Fibroblast of mammary gland (primary cell): Measurements from ENCODE around the gene SRPK1.

Source experiments
- DNase-seq: peaks from one replicate; pipeline ENCODE4 v3.0.0-alpha.2; 2010; ENCODE audit warnings: low read depth
- H3K4me3 ChIP-seq: 2 replicates; pipeline ENCODE4 v1.5.1; 2011; ENCODE audit warnings: low read depth, mild to moderate bottlenecking, low read length, moderate library complexity; ENCODE audit not compliant: control insufficient read depth
- TF ChIP-seq, protein P1 (sequence below): conservative IDR thresholded peaks from 2 replicates; pipeline ENCODE4 v1.5.1; 2011; ENCODE audit warnings: low read depth, low read length, inconsistent platforms; ENCODE audit not compliant: control insufficient read depth, insufficient read depth

SRPK1 gene

DNA sequence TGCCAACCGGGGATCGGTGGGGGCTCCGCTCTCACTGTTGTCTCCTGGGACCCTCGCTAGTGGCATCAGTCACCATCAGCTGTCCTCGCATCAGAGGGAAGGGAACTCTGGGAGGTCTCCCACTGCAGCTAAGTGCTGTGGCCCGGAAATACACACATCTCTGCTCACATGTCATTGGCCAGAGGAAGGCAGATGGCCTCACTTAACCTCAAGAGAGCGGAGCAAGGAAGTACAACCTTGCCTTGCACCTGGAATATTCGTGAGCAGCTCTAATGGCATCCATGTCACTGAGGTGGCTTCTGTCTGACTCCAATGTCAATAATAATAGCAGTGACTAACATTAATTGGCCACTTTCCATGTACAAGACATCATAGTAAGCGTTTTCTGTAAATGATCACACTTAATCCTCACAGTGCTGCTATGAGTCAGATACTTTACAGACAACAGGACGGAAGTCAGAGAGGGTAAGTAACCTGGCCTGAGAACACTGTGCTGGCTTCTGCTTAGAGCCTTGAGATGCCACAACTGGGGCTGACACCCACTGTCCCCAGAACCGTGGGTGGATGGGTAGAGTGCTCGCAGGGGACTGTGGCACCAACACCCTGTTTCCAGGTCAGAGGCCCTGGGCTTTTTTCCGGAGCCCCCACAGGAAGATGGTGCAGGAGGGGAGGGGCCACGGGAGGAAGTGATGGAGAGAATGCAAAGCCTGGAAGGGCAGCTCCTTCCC, 109.8 kb downstream of the SRPK1 start:
- H3K4me3 ChIP-seq, result no peak overlapping the region
- DNase-seq, result peak; percentile 81
- TF ChIP-seq, protein P1, sequence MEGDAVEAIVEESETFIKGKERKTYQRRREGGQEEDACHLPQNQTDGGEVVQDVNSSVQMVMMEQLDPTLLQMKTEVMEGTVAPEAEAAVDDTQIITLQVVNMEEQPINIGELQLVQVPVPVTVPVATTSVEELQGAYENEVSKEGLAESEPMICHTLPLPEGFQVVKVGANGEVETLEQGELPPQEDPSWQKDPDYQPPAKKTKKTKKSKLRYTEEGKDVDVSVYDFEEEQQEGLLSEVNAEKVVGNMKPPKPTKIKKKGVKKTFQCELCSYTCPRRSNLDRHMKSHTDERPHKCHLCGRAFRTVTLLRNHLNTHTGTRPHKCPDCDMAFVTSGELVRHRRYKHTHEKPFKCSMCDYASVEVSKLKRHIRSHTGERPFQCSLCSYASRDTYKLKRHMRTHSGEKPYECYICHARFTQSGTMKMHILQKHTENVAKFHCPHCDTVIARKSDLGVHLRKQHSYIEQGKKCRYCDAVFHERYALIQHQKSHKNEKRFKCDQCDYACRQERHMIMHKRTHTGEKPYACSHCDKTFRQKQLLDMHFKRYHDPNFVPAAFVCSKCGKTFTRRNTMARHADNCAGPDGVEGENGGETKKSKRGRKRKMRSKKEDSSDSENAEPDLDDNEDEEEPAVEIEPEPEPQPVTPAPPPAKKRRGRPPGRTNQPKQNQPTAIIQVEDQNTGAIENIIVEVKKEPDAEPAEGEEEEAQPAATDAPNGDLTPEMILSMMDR, result no peak

DNA sequence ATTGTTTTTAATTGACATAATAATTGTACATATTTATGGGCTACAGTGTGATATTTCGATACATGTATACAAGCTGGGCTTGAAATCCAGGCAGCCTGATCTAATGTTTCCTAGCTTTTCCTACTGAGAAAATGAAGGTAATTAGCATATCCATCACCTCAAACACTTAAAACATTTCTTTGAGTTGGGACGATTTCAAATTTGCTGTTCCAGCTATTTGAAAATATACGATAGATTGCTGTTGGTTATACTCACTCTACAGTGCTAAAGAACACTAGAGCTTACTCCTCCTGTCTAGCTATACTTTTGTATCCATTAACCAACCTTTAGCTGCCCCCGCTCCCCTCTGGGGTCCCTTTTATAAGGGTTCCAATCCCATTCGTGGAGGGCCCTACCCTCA, 111.1 kb downstream of the SRPK1 start:
- H3K4me3 ChIP-seq, result no peak overlapping the region
- DNase-seq, result no peak
- TF ChIP-seq, protein P1, result no peak

DNA sequence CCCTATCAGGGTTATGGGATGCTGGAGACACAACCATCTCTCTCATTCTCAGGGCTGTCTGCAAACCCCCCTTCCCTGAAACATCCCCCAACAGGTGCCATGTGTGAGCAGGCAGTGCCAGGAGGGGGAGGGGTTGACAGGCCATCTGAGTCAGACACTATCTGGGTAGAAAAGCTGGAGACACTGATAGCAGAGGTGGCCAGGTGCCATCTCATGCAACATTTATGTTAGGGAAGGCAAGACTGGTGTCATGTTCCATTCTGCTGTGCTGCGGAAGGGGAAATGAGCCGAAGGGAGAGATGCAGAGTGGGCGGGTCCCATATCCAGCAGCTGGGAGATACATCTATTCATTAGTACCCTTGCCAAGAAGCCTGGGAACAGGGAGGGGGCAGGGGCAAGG, 112.2 kb downstream of the SRPK1 start:
- TF ChIP-seq, protein P1, result no peak
- no peak overlapping the region for H3K4me3 ChIP-seq
- no peak for DNase-seq

DNA sequence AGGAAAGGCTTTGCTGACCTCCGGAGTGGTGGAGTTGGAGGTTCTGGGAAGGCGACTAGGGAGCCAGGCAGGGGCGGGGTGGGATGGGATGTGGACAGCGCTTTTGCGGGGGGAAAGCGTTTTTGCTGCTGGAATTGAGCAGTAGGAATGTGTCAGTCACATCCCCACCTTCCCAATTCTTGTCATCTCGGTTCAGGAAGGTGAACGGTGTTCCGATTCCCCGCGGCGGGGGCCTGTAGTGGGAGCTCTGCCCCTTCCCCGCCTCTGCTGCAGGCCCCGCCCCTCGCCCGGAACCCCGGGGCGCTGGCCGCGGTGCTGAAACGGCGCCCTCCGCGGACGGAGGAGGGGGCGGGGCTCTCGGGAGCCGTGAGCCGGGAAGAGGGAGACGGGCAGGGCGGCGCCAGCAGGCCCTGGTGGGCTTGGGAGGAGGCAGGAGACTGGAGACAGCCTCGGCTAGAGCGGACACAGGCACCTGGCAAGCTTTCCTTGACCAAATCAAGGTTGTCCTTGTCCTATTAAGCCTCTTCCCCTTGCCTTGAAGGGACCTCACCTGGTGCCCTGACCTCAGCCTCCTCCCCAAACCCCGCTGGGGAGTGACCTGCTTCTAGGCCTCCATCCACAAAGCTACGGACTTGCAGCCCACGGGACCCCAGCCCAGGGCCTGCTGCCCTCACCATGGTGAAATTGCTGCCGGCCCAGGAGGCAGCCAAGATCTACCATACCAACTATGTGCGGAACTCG, 115.7 kb downstream of the SRPK1 start, which contains the start of gene LHFPL5:
Gene LHFPL5 (plus strand): TSS at position 357 of the 741 bp plus-strand sequence. CDS start 319 bp downstream, at position 676.
- TF ChIP-seq, protein P1, result no peak
- no peak for DNase-seq
- H3K4me3 ChIP-seq, result no peak within 1 kb of the TSS

DNA sequence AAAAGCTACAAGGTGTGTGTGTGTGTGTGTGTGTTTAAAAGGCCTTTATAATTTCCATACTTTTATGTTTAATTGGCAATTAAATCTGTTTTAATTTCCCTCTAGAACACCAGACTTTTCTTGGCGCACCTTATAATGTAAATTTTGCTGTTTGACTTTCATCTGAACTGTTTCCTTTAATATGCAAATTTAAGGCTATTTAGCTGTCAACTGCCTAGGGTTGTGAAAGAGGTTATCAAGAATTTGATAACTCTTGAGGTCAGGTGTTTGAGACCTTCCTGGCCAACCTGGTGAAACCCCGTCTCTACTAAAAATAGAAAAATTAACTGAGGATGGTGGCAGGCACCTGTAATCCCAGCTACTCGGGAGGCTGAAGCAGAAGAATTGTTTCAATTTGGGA, 119.8 kb downstream of the SRPK1 start:
- DNase-seq, result no peak
- H3K4me3 ChIP-seq, result no peak overlapping the region
- TF ChIP-seq, protein P1, result no peak

DNA sequence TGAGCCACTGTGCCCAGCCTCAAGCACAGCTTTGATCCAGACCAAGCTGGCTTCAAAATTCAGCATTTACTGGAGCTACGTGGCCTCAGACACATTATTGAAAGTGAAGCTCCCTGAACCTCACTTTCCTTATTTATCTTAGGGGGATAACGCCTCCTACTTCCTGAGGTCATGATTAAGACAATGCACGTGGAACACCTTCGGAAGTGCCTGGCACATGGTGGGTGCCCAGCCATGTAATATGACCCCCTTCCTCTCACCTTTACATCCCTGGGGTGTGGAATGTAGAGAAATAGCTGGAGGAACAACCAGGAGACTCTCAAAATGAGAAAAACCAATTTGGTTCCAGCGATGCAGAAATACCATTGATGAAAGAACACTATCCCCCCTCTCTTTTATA, 122.2 kb downstream of the SRPK1 start:
- DNase-seq, result no peak
- TF ChIP-seq, protein P1, result no peak
- H3K4me3 ChIP-seq, result no peak overlapping the region
